Parathyroid adenoma (tissue), 2 donors: ENCODE results near the gene HDAC9.

Experiments
- H2AFZ ChIP-seq: fragments of 300-600 bp; sonication (generic); one replicate; pipeline ENCODE4 v1.7.0; 2017; ENCODE audit warnings: antibody characterized with exemption, mild to moderate bottlenecking
- H3K27ac ChIP-seq: fragments of 300-600 bp; sonication (generic); one replicate; pipeline ENCODE4 v1.7.0; 2017
- H3K27me3 ChIP-seq: fragments of 300-600 bp; sonication (generic); one replicate; pipeline ENCODE4 v1.7.0; 2017; ENCODE audit warnings: low read length; ENCODE audit not compliant: control insufficient read depth, insufficient read depth
- H3K36me3 ChIP-seq: fragments of 300-600 bp; sonication (generic); one replicate; pipeline ENCODE4 v1.7.0; 2017; ENCODE audit warnings: low read length; ENCODE audit not compliant: control insufficient read depth, insufficient read depth
- H3K4me1 ChIP-seq: fragments of 300-600 bp; sonication (generic); one replicate; pipeline ENCODE4 v1.7.0; 2017; ENCODE audit warnings: control low read depth
- H3K4me2 ChIP-seq: fragments of 300-600 bp; sonication (generic); one replicate; pipeline ENCODE4 v1.7.0; 2017; ENCODE audit warnings: low read length
- H3K4me3 ChIP-seq: fragments of 300-600 bp; sonication (generic); one replicate; pipeline ENCODE4 v1.7.0; 2017; ENCODE audit warnings: low read depth, low read length
- H3K79me2 ChIP-seq: fragments of 300-600 bp; sonication (generic); one replicate; pipeline ENCODE4 v1.7.0; 2017; ENCODE audit warnings: control low read depth
- H3K9ac ChIP-seq: fragments of 300-600 bp; sonication (generic); one replicate; pipeline ENCODE4 v1.7.0; 2017; ENCODE audit warnings: mild to moderate bottlenecking
- H3K9me3 ChIP-seq: fragments of 300-600 bp; sonication (generic); one replicate; pipeline ENCODE4 v1.7.0; 2017; ENCODE audit warnings: low read length; ENCODE audit not compliant: control insufficient read depth
- CTCF ChIP-seq: fragments of 300-600 bp; sonication (generic); IDR thresholded peaks from one replicate; pipeline ENCODE4 v1.7.0; 2017; ENCODE audit warnings: antibody characterized with exemption, mild to moderate bottlenecking
- donor health status: primary hyperparathyroidism.

Gene HDAC9

DNA sequence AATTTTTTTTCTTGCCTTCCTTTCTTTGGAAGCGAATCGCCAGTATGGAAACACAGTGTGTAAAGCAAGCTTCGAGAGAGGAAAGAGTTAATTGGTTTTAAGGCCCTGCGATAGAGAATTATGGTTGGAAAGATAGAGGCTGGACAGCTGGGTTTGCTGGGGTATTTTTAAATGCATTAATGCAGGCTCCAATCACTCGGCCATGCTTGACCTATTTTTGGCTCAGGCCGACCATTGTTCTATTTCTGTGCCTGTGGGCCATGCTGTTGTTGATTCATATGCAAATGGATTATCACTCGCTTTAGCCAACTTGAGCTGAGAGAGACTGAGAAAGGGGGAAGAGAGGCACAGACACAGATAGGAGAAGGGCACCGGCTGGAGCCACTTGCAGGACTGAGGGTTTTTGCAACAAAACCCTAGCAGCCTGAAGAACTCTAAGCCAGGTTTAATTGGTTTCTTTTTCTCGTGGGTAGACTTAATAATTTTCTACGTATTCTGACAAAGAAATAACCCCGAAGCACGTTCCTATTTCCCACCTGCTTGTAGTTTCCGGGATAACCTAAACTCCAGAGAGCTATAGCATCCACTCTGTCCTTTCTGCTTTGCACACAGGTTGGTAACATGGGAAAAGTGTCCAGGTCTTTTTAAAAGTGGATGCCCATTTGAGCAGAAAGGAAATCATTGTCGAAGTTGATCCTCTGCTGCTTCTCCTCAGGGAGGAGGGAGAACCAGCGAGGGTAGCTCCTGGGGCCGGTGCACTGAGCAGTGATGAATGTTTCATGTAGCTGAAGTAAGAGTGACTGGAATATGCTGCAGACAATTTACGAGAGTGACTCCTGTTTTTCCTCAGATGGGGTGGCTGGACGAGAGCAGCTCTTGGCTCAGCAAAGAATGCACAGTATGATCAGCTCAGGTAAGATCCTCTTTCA is at the start of gene HDAC9:
HDAC9 (plus strand) TSS at position 338 of the 929 bp plus-strand sequence; CDS start at position 892, 554 bp downstream.
- Histone ChIP-seq H2AFZ (peak within 1 kb of the TSS; percentile 48), H3K36me3 (no peaks in the 10 kb centered on the region), H3K4me1 (no peaks in the 10 kb centered on the region), H3K27ac (no peak within 1 kb of the TSS), H3K4me3 (peak within 1 kb of the TSS; percentile 47), H3K4me2 (peak within 1 kb of the TSS; percentile 65), H3K9ac (no peak within 1 kb of the TSS), H3K9me3 (no peaks in the 10 kb centered on the region), H3K79me2 (no peaks in the 10 kb centered on the region), H3K27me3 (no peaks in the 10 kb centered on the region)
- TF ChIP-seq CTCF = no peak

- H3K4me2 ChIP-seq = no peak overlapping the region
- no peak for TF ChIP-seq CTCF
- no peaks in the 10 kb centered on the region for H3K9me3 ChIP-seq
- H3K27ac ChIP-seq = no peak overlapping the region
- H3K36me3 ChIP-seq = no peaks in the 10 kb centered on the region
- no peak overlapping the region for H3K4me3 ChIP-seq
- H2AFZ ChIP-seq = no peak overlapping the region
- no peak overlapping the region for H3K9ac ChIP-seq
- no peaks in the 10 kb centered on the region for H3K79me2 ChIP-seq
- no peaks in the 10 kb centered on the region for H3K4me1 ChIP-seq
- no peaks in the 10 kb centered on the region for H3K27me3 ChIP-seq
These were observed 49.5 kb upstream of the HDAC9 start for GRCh38 chr7:18445916-18446520.

DNA sequence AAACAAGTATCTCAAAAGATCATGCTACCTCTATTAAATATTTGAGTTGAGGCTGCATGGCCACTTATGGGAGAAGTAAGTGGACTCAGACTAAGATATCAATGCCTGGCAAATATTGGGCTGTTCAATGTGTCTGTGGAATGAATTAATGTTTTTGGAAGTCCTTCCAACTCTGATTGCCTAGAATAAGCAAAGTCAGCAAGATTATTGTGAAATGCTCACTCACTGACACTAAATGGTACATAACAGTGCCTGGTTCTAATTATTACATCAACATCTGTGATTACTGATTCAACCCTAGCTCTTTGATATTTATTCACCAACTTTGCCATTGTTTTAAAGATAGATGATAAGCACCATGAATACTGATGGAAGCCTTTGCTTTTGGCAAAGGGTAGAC is 45.5 kb upstream of the HDAC9 start:
- TF ChIP-seq CTCF = no peak
- no peak overlapping the region for H3K4me3 ChIP-seq

DNA sequence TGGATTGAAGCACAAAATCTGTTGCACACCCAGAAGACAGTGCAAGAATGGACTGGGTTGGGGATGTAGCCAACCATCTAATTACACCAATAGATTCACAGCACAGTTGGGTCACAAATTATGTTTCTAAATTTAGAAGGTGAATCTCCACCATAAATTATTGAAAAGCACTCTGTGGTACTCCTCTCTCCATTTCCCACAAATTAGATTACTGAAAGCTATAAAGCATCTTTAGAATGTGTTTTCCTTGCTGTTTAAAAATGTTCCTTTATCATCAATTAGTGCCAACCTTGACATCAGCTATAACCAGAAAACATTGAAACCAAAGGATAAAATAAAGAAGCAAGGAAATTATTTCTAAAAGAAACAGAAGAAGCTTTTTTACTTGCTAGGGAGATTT is 39.9 kb upstream of the HDAC9 start:
- Histone ChIP-seq H3K79me2 (no peaks in the 10 kb centered on the region), H3K9ac (no peak overlapping the region), H3K36me3 (no peaks in the 10 kb centered on the region), H2AFZ (no peak overlapping the region), H3K27ac (no peak overlapping the region), H3K9me3 (no peaks in the 10 kb centered on the region), H3K4me3 (no peak overlapping the region), H3K4me1 (no peaks in the 10 kb centered on the region), H3K4me2 (no peak overlapping the region), H3K27me3 (no peaks in the 10 kb centered on the region)
- TF ChIP-seq CTCF = no peak

More for the DNA sequence above, 45.5 kb upstream of the HDAC9 start:
- no peak overlapping the region for H3K27ac ChIP-seq
- H3K4me1 ChIP-seq = no peaks in the 10 kb centered on the region
- H3K4me2 ChIP-seq = no peak overlapping the region
- no peaks in the 10 kb centered on the region for H3K27me3 ChIP-seq
- no peaks in the 10 kb centered on the region for H3K9me3 ChIP-seq
- no peaks in the 10 kb centered on the region for H3K79me2 ChIP-seq
- H2AFZ ChIP-seq = no peak overlapping the region
- no peak overlapping the region for H3K9ac ChIP-seq
- no peaks in the 10 kb centered on the region for H3K36me3 ChIP-seq
